GM12864 (cell line): ENCODE measurements around the gene OR2D2.

Experiments
- DNase-seq: peaks from one replicate; pipeline ENCODE4 v3.0.0-alpha.2; 2011; ENCODE audit warnings: low read depth
- H3K4me3 ChIP-seq: 2 replicates; pipeline ENCODE4 v1.5.1; 2011; ENCODE audit warnings: mild to moderate bottlenecking, low read depth, low read length, control low read depth
- CTCF ChIP-seq: IDR thresholded peaks from 2 replicates; pipeline ENCODE4 v1.5.1; 2011; ENCODE audit warnings: low read depth, mild to moderate bottlenecking, moderate library complexity, low read length, control low read depth, inconsistent platforms; ENCODE audit errors: missing control alignments

Gene OR2D2

GRCh38 chr11:6882751-6883150 lies 9.5 kb downstream of the OR2D2 start:
- DNase-seq = no peak
- H3K4me3 ChIP-seq = no peak overlapping the region
- TF ChIP-seq CTCF = no peak

GRCh38 chr11:6876914-6877313 lies 15.4 kb downstream of the OR2D2 start:
- no peak for TF ChIP-seq CTCF
- no peak overlapping the region for H3K4me3 ChIP-seq
- no peak for DNase-seq

- no peak for TF ChIP-seq CTCF
- no peak within 1 kb of the TSS for H3K4me3 ChIP-seq
- DNase-seq = no peak
Measured at GRCh38 chr11:6876325-6876724, 16.0 kb downstream of the OR2D2 start, which contains the start of gene OR10A4. Gene OR10A4, plus strand, starts transcription at chr11:6876625. Its CDS starts 23 bp downstream, at chr11:6876648.

- H3K4me3 ChIP-seq = no peak overlapping the region
- no peak for TF ChIP-seq CTCF
Measured at GRCh38 chr11:6875761-6876160, 16.5 kb downstream of the OR2D2 start.

GRCh38 chr11:6871278-6871677 lies 21.0 kb downstream of the OR2D2 start:
- no peak for TF ChIP-seq CTCF
- DNase-seq = no peak
- H3K4me3 ChIP-seq = no peak overlapping the region

More at GRCh38 chr11:6875761-6876160, 16.5 kb downstream of the OR2D2 start:
- no peak for DNase-seq

GRCh38 chr11:6864438-6864837 lies 27.9 kb downstream of the OR2D2 start:
- TF ChIP-seq CTCF = no peak
- DNase-seq = no peak
- H3K4me3 ChIP-seq = no peak overlapping the region

- DNase-seq = no peak
Measured at GRCh38 chr11:6862961-6863360, 29.3 kb downstream of the OR2D2 start, which contains the start of gene OR10A2. Gene OR10A2, plus strand, starts transcription at chr11:6863057. Its CDS starts 6,698 bp downstream, at chr11:6869755.

More at GRCh38 chr11:6862961-6863360, 29.3 kb downstream of the OR2D2 start, which contains the start of gene OR10A2:
- H3K4me3 ChIP-seq = no peak within 1 kb of the TSS
- TF ChIP-seq CTCF = no peak
